Fibroblast of villous mesenchyme (primary cell): ENCODE measurements around the gene OVOL3. TPM values are rescaled to one million over a fixed set of nuclear protein-coding genes. Genes with fewer than 3 reads are reported as not detected.

Experiments
- DNase-seq: peaks from one replicate; pipeline ENCODE4 v3.0.0-alpha.2; 2010; ENCODE audit warnings: low read depth
- H3K4me3 ChIP-seq: 2 replicates; pipeline ENCODE4 v1.5.1; 2011; ENCODE audit warnings: low read depth, mild to moderate bottlenecking, low read length
- total RNA-seq: library from RNA; depleted of rRNA; stranded (reverse); fragments of >200 nt; gene quantifications from 2 replicates; pipeline ENCODE4 v1.2.3, GENCODE V29; 2012
- TF ChIP-seq, protein P1 (sequence below): IDR thresholded peaks from 2 replicates; pipeline ENCODE4 v1.5.1; 2012; ENCODE audit warnings: low read depth, mild to moderate bottlenecking, low read length; ENCODE audit not compliant: insufficient read depth

The OVOL3 gene
- total RNA-seq, 1 donor: not detected

DNA sequence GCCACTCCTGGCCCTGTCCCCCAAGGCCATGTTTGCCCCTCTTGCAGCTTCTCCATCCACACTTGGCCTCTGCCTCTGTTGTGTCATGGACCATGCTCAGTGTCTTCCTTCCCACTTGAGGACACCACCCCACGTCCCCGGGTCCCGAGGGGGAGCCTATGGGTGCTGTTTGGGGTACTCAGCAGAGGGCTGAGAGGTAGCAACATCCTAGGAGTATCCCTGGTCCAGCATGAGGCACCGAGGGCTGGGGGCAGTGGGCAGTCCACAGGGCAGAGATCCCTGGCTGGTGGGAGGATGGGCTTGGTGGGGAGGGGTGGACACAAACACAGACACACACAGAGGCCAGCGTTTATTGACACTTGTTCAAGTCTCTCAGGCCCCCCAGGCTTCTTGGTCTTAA lies 39.6 kb downstream of the OVOL3 start:
- no peak overlapping the region for H3K4me3 ChIP-seq
- no peak for DNase-seq
- TF ChIP-seq, protein P1, sequence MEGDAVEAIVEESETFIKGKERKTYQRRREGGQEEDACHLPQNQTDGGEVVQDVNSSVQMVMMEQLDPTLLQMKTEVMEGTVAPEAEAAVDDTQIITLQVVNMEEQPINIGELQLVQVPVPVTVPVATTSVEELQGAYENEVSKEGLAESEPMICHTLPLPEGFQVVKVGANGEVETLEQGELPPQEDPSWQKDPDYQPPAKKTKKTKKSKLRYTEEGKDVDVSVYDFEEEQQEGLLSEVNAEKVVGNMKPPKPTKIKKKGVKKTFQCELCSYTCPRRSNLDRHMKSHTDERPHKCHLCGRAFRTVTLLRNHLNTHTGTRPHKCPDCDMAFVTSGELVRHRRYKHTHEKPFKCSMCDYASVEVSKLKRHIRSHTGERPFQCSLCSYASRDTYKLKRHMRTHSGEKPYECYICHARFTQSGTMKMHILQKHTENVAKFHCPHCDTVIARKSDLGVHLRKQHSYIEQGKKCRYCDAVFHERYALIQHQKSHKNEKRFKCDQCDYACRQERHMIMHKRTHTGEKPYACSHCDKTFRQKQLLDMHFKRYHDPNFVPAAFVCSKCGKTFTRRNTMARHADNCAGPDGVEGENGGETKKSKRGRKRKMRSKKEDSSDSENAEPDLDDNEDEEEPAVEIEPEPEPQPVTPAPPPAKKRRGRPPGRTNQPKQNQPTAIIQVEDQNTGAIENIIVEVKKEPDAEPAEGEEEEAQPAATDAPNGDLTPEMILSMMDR: no peak

DNA sequence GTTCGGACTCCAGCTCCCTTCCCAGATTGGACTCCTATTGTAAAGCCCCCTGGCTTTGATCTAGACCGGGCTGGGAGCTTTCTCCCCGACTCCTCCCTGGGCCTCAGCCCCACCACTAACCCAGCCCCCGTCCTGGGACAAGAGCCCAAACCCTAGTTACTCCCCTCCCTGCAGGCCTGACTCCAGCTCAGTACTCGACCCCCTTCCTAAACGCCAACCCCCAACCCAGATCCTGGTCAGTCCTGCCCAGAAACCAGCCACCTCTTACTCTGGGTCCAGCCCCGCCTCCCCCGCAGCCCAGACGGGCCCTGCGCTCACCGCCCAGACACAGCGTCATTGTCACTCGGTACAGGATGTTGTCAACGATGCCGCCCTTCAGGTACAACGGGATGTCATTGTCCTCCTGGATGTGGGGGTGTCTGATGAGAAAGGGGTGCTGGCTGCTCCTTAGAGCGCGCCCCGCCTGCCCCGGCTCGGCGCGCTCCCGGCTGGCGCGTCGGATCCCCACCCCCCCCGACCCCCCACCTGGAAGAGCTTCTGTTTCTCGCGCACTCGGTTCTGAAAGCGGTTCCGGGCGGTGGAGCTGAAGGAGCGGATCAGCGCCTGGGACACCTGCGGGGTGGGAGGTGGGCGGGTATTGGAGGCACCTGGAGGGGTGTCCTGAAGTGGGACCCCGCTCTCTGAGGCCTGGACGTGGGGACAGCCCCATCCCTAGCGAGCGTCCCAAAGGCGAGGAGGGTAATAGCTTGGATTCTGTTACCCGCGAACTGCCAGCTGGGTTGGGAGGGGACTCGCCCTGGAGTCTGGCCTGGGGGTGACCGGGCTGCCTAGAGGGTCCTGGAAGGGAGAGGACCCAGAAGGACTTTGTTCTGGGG lies 40.4 kb downstream of the OVOL3 start:
- H3K4me3 ChIP-seq: peak overlapping the region; percentile 64
- TF ChIP-seq, protein P1: no peak

DNA sequence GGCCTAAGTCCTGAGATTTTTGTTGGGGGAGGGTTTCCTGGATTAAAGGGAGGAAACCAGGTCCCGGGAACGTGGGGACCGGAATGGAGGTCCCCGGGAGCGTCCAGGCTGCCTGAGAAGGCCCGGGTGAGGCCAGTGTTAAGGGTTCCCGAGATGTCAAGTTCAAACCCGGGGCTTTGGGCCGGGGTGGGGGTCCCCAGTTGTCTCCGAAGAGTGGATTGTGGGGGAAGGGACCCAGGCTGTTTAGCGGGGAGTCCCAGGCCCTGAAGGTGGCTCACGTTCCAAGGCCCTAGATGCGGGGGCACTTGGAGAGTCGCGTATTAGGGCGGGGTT lies 41.0 kb downstream of the OVOL3 start:
- DNase-seq: no peak
- TF ChIP-seq, protein P1: no peak
- peak overlapping the region; percentile 64 for H3K4me3 ChIP-seq

More for the DNA sequence above, 40.4 kb downstream of the OVOL3 start:
- DNase-seq: peak; percentile 24

DNA sequence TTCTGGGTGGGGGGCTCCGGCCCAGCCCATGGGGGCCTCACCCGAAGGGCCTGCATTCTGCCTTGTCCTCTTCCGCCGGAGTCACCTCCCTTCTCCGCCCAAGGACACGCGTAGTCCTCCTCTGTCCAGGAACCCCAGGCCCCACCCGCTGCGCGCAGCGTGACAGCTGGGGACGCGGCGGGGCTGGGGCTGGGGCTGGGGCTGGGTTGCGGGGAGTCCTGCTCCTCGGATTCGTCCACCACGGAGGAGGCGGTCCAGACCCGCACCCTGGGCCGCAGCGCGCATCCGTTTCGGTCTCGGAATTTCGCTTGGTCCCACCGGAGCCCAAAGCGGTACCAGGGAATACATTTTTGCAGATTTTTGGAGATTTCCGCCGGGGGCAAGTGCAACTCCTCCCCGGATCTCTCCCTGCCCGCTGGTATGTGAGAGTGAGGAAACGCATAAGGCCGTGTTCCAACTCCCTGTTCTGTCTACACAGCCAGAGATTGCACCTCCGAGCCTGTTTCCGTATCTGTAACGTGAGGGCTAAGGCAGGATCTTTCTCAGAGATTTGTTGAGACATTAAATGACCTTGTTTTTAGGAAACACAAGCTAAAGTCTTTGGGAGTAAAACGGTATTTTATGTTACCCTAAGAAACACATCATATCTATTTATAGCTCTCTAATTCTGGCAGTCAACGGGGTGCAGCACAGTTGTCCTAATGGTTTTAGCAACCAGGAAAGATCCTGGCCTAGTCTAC lies 41.6 kb downstream of the OVOL3 start, which contains the start of gene COX7A1:
Gene COX7A1, minus strand, starts transcription at position 96 of the 740 bp plus-strand sequence. Its CDS starts 40 bp downstream, at position 56.
- H3K4me3 ChIP-seq: peak within 1 kb of the TSS; percentile 64
- TF ChIP-seq, protein P1: no peak
- peak; percentile 51 for DNase-seq

DNA sequence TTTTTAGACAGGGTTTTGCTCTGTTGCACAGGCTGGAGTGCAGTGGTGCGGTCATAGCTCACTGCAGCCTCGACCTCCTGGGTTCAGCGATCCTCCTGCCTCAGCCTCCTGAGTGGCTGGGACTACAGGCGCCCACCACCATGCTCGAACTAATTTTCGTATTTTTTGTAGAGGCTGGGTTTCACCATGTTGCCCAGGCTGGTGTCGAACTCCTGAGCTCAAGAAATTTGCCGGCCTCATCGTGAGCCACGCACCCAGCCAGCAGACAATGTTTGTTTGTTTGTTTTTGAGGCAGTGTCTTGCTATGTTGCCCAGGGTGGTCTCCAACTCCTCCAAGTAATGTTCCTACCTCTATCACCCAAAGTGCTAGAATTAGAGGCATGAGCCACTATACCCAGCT lies 42.2 kb downstream of the OVOL3 start:
- DNase-seq: no peak
- H3K4me3 ChIP-seq: no peak overlapping the region
- TF ChIP-seq, protein P1: no peak

DNA sequence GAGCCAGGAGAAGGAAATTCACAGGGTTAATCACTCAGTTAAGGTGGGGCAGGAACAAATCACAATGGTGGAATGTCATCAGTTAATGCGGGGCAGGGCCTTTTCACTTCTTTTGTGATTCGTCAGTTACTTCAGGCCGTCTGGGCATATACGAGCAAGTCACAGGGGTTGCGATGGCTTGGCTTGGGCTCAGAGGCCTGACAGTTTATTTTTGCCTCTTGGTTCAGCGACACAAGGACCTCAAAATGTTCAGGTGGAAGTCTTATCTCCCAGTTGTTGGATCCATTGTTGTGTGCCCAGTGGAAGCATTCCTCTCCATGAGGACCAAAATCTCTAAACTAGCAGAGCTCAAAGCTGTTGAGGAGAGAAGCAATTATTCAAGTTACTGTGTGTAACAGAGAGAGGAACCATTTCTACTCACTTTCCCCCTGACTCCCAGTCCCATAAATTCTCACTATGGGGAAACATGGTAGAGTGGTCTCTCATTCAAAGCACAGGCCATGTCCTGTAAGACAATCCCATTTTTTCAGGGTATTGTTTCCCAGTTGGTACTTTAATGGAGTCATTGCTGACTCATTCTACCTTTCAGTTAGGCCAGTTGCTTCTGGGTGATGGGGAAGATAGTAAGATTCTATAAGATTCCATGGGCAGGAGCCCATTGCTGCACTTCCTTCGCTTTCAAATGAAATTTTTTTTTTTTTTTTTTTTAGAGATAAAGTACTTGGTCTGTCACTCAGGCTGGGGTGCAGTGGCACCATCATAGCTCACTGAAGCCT lies 50.1 kb downstream of the OVOL3 start:
- TF ChIP-seq, protein P1: no peak
- DNase-seq: no peak
- H3K4me3 ChIP-seq: no peak overlapping the region
